Activated CD8-positive, alpha-beta memory T cell treated with anti-CD3 and anti-CD28 coated beads for 36 hours (primary cell): ENCODE data around the gene F8. TPM values are rescaled to one million over a fixed set of nuclear protein-coding genes. Genes with fewer than 3 reads are reported as not detected.
"Not testable (repeated sequence)": the region's sequence is repeated elsewhere in the genome, so short reads cannot be mapped to it uniquely, and the experiment has no call there.

ENCODE experiments used
- CTCF ChIA-PET: fragments of 350-600 bp; sonication (Branson Sonifier 250); formaldehyde crosslinking; loops from one replicate; lab custom pipeline; 2021; ENCODE audit warnings: antibody characterized with exemption; lab: Charles Lee
- POLR2A ChIA-PET: fragments of 350-600 bp; sonication (Branson Sonifier 250); formaldehyde crosslinking; loops from one replicate; lab custom pipeline; 2021; ENCODE audit warnings: antibody characterized with exemption; lab: Charles Lee
- total RNA-seq, 2 experiments: library from RNA; stranded (reverse); gene quantifications; one replicate each; pipeline ENCODE4 v1.2.3, GENCODE V29; 2021

F8 gene
- total RNA-seq, 2 experiments from 2014 or later, result 10.1 to 10.2 TPM

GRCh38 chrX:154902408-154902807 lies 120.1 kb downstream of the F8 start:
- ChIA-PET POLR2A (no interaction called here), CTCF (no interaction called here)

DNA sequence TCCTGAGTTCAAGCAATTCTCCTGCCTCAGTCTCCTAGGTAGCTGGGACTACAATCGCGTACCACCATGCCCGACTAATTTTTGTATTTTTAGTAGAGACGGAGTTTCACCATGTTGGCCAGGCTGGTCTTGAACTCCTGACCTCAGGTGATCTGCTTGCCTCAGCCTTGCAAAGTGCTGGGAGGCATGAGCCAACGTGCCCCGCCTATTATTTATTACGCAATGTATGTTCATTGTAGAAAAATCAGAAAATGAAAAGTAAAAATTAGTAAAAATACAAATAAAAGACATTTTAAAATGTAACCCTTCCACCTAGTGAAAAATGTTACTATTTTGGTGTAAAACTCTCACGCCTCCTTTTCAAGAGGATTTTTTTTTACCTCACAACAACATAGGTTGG lies 122.2 kb downstream of the F8 start:
- ChIA-PET CTCF (no interaction called here), POLR2A (no interaction called here)

- CTCF ChIA-PET, result no interaction called here
These were observed 130.2 kb downstream of the F8 start for GRCh38 chrX:154892296-154892695.

GRCh38 chrX:154890990-154891639 lies 131.4 kb downstream of the F8 start:
- CTCF ChIA-PET, result no interaction called here
- POLR2A ChIA-PET, result no interaction called here

More at GRCh38 chrX:154892296-154892695, 130.2 kb downstream of the F8 start:
- POLR2A ChIA-PET, result no interaction called here

DNA sequence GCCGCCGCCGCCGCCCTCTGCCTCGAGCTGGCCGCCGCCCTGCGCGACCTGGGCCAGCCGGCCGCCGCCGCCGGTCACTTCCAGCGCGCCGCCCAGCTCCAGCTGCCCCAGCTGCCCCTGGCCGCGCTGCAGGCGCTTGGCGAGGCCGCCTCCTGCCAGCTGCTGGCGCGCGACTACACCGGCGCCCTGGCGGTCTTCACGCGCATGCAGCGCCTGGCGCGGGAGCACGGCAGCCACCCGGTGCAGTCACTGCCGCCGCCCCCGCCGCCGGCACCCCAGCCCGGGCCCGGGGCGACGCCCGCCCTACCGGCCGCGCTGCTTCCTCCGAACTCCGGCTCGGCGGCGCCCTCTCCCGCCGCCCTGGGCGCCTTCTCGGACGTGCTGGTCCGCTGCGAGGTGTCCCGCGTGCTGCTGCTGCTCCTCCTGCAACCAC lies 135.7 kb downstream of the F8 start:
- CTCF ChIA-PET, POLR2A ChIA-PET: not testable (repeated sequence)

- POLR2A ChIA-PET, CTCF ChIA-PET: not testable (repeated sequence)
These were observed 136.3 kb downstream of the F8 start, which contains the start of gene F8A1 for GRCh38 chrX:154886069-154886788. Gene F8A1 (plus strand): TSS chrX:154886355. CDS start chrX:154886375, 20 bp downstream.

DNA sequence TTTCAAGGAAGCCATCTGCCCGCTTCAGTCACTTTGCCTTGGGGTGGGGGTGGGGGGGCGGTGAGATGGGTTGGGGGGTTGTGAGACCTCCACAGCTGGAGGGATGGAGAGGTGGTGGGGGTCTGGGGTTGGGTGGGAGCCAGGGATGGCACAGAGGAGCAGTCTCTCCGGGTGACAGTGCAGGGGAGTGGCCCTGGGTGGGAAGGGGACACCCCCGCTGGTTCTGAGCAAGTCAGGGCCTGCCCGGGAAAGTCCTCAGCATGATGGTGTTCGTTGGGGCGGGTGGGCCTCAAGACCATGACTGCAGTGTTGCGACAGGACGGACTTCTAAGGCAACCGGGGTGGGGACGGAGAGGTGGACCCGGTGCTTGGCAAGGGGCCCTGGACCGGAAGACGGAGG lies 137.0 kb downstream of the F8 start:
- CTCF ChIA-PET, POLR2A ChIA-PET: not testable (repeated sequence)

DNA sequence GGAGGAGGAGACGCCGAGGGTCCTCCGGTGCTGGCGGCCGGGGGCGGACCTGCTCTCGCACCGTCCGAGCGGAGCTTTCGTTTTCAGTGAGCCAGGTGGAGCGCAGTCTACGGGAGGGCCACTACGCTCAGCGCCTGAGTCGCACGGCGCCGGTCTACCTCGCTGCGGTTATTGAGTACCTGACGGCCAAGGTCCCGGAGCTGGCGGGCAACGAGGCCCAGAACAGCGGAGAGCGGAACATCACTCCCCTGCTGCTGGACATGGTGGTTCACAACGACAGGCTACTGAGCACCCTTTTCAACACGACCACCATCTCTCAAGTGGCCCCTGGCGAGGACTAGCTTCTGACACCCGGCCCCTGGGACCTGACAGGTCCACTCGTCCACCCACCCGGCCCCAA lies 137.5 kb downstream of the F8 start:
- CTCF ChIA-PET, POLR2A ChIA-PET: not testable (repeated sequence)

GRCh38 chrX:154884069-154884468 lies 138.5 kb downstream of the F8 start:
- CTCF ChIA-PET, POLR2A ChIA-PET: not testable (repeated sequence)

DNA sequence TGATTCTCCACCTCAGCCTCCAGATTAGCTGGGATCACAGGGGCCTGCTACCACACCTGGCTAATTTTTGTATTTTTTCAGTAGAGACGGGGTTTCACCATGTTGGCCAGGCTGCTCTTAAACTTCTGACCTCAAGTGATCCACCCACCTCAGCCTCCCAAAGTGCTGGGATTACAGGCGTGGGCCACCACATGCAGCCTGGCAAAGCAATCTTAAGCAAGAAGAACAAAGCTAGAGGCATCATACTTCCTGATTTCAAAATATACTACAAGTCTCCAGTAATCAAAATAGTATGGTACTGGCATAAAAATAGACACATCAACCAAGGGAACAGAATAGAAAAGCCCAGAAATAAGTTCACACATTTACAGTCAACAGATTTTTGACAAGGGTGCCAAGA lies 149.2 kb downstream of the F8 start:
- POLR2A ChIA-PET, result no interaction called here
- CTCF ChIA-PET, result no interaction called here

- CTCF ChIA-PET, POLR2A ChIA-PET: not testable (repeated sequence)
These were observed 154.0 kb downstream of the F8 start for GRCh38 chrX:154868522-154868921.

- ChIA-PET CTCF (no interaction called here), POLR2A (no interaction called here)
These were observed 167.3 kb downstream of the F8 start for GRCh38 chrX:154855256-154855655.

- ChIA-PET POLR2A (no interaction called here), CTCF (no interaction called here)
These were observed 171.4 kb downstream of the F8 start for GRCh38 chrX:154850957-154851611.

DNA sequence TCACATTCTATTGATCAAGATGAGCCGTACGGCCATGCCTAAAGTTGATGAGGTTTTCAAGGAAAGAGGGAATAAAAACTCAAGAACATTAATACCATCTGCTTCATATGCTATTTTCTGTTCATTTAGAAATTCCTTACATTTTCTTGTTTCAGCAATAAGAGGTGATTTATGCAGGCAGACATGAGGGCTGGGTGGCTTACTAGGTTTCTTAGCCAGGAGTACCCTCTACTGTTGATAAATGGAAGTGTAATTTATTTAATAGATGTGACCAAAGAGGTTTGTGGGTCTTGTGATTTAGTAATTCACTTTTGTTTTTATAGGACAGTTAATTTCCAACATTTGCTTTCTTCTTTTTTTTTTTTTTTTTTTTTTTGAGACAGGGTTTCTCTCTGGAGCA lies 181.7 kb downstream of the F8 start:
- POLR2A ChIA-PET, result no interaction called here
- CTCF ChIA-PET, result no interaction called here

GRCh38 chrX:154836163-154836562 lies 186.4 kb downstream of the F8 start:
- ChIA-PET POLR2A (no interaction called here), CTCF (no interaction called here)

DNA sequence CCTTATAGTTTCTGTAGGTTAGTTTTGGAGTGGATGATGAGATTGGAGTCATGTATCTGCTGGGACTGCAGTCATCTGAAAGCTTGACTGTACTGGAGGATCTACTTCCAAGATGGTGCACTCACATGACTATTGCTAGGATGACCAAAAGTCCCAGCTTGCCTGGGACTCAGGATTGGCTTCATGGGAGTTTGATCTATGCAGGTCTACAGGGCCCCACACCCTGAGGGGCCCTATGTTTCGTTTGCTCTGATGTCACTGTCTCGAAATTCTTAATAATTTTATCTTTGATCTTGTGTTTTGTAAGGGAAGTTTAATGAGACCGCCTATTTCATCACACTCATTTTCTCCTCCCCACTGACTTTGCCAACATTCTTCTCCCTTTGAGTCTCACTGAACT lies 188.0 kb downstream of the F8 start, which contains the start of gene SMIM9:
SMIM9 (minus strand) TSS at position 101 of the 400 bp plus-strand sequence. CDS start 3,806 bp downstream, outside the sequence.
- ChIA-PET POLR2A (no interaction called here), CTCF (no interaction called here)

GRCh38 chrX:154833746-154834274 lies 188.7 kb downstream of the F8 start:
- CTCF ChIA-PET, result no interaction called here
- POLR2A ChIA-PET, result no interaction called here

DNA sequence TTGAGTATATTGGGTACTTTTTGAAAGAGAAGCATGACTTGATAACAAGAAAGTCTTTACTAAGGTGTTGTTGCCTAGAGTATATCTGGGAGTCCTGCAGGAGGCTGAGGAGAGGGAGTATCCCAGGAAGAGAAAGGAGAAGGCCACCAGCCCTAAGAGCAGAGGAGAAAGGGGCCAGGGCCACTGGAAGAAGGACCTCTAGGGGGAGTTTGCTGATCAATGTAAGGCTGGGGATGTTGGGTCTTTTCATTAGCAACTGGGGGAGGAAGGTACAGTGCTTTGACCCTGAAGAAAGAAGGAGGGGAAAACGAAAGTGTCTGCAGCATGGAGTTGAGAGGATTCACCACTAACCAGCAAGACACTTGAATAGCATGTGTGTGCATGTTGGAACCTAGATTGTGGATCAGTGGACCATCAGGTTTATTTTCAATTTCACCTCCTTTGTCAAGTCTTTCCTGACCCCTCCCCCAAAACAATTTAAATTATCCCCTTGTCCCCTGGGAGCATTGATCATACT lies 192.5 kb downstream of the F8 start:
- CTCF ChIA-PET, result no interaction called here
- POLR2A ChIA-PET, result no interaction called here

DNA sequence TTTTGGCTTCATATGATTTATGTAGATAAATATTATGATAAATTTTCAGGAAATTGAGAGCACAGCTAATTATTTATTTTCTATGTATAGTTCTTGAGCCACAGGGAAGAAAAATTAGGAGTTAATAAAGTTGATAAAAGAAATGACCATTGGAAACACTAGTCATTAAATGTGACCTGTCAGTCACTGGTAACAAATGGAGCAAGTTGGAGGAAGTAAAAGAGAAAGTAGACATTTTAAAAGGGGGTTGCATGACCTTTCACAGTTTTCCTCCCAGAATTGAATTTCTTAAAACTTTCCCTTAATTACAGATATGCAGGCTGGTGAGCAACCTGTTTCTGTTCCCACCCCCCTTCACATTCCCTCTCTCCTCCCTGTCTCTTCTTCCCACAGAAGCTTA lies 193.4 kb downstream of the F8 start:
- ChIA-PET POLR2A (no interaction called here), CTCF (no interaction called here)

DNA sequence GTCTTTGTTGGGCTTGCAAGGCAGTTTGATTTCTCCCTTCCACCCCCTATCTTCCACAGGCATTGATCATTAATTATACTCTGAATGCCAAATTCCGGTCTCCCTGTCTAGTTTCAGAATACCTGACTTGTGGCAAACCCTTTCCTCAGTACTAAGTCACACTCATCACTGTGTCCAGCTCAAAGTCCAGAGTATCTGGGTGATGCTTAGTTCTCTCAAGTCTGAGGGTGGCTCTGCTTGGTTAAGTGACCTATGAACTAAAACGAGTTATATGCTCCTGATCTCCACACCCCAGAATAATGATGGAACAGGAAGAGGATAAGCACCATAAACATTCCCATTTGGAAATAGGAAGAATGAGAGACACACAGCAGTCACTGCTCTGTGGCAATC lies 194.5 kb downstream of the F8 start:
- POLR2A ChIA-PET, result no interaction called here
- CTCF ChIA-PET, result no interaction called here
